ENCODE measurements around the gene STXBP1. TPM values are rescaled to one million over a fixed set of nuclear protein-coding genes. Genes with fewer than 3 reads are reported as not detected.

Gene STXBP1
- total and polyA plus RNA-seq, 4 donors: 19.2 to 65.8 (median 46.7) TPM

DNA sequence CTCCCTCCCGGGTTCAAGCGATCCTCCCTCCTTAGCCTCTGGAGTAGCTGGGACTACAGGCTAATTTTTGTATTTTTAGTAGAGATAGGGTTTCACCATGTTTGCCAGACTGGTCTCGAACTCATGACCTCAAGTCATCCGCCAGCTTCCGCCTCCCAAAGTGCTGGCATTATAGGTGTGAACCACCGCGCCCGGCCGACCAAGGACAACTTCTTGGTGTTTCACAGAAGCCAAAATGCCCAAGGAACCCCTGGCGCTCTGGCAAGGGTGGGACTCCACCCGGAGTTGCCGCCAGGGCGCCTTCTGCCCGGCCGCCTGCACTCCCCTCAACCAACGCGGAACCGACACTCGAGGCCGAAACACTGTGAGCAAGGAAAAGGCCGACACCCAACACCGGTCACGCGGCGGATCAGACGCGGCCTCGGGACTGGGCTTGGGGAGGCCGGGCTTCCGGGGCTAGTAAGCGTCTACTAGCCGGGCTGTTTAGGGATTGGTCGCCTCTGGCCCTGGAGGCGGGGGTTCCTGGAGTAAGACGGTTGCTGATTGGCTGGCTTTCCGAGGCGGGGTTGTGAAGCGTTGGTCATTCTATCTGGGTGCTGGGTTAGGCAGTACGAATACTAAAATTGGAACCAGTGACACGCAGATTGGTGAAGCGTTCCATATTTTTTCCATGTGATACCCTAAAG, 87.1 kb downstream of the STXBP1 start:
- Histone ChIP-seq H3K27me3 (ENCODE audit: control insufficient read depth in 3 of 3, insufficient read depth in 3 of 3, low read length in 2 of 3) (no peaks in the 10 kb centered on the region), H3K4me1 (ENCODE audit: control insufficient read depth in 5 of 5, insufficient read depth in 5 of 5, low read length in 5 of 5) (peaks cover 0 to 4% (median 0%) of the 10 kb centered on the region in 5 donors), H3K9me3 (ENCODE audit: control insufficient read depth in 4 of 4, insufficient read depth in 3 of 4, low read length in 3 of 4) (no peaks in the 10 kb centered on the region), H3K9ac (ENCODE audit: insufficient read depth in 1 of 2, low read length in 2 of 2) (peak overlapping the region; percentile 26 to 31), H3K27ac (ENCODE audit: low read depth in 1 of 2, low read length in 1 of 2) (peak overlapping the region; percentile 74 to 84), H3K36me3 (ENCODE audit: control insufficient read depth in 4 of 4, insufficient read depth in 4 of 4, low read length in 4 of 4) (no peaks in the 10 kb centered on the region), H3K4me3 (no peak overlapping the region)
- TF ChIP-seq, protein P1, sequence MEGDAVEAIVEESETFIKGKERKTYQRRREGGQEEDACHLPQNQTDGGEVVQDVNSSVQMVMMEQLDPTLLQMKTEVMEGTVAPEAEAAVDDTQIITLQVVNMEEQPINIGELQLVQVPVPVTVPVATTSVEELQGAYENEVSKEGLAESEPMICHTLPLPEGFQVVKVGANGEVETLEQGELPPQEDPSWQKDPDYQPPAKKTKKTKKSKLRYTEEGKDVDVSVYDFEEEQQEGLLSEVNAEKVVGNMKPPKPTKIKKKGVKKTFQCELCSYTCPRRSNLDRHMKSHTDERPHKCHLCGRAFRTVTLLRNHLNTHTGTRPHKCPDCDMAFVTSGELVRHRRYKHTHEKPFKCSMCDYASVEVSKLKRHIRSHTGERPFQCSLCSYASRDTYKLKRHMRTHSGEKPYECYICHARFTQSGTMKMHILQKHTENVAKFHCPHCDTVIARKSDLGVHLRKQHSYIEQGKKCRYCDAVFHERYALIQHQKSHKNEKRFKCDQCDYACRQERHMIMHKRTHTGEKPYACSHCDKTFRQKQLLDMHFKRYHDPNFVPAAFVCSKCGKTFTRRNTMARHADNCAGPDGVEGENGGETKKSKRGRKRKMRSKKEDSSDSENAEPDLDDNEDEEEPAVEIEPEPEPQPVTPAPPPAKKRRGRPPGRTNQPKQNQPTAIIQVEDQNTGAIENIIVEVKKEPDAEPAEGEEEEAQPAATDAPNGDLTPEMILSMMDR (IDR thresholded peaks at IDR 0.05; ENCODE audit: control extremely low read depth, extremely low read depth): no peak
- 14% methylated on average over 41 of the region's 41 CpGs for WGBS, 2 donors
- ATAC-seq (ENCODE audit: insufficient read depth, low FRiP score) (peak; percentile 99), DNase-seq (peak; percentile 97 to 98 (median 97))

DNA sequence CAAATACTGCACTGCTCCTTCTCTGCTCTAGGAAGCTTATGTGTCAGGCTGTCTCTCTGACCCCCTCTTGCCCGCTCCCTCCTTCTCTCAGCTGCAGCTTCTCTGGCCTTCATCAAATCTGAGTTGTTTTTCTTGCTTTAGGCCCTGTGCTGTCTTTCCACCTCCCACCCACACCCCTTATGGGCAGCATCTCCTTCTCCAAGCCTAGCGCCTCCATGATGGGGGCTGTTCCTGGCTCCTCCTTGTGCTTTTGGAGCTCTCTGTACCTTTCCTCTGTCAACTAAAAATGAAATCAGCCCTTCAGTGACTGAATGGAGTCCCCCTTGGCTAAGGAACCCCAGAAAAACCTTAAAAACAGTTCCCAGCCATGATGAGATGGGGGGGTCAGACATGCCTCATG, 88.1 kb downstream of the STXBP1 start:
- DNase-seq (no peak), ATAC-seq (ENCODE audit: insufficient read depth, low FRiP score) (no peak)
- TF ChIP-seq, protein P1 (IDR thresholded peaks at IDR 0.05; ENCODE audit: control extremely low read depth, extremely low read depth): no peak
- Histone ChIP-seq H3K9me3 (ENCODE audit: control insufficient read depth in 4 of 4, insufficient read depth in 3 of 4, low read length in 3 of 4) (no peaks in the 10 kb centered on the region), H3K27me3 (ENCODE audit: control insufficient read depth in 3 of 3, insufficient read depth in 3 of 3, low read length in 2 of 3) (no peaks in the 10 kb centered on the region), H3K27ac (ENCODE audit: low read depth in 1 of 2, low read length in 1 of 2) (no peak overlapping the region), H3K4me3 (no peak overlapping the region), H3K9ac (ENCODE audit: insufficient read depth in 1 of 2, low read length in 2 of 2) (no peak overlapping the region), H3K4me1 (ENCODE audit: control insufficient read depth in 5 of 5, insufficient read depth in 5 of 5, low read length in 5 of 5) (peaks cover 0 to 4% (median 0%) of the 10 kb centered on the region in 5 donors), H3K36me3 (ENCODE audit: control insufficient read depth in 4 of 4, insufficient read depth in 4 of 4, low read length in 4 of 4) (no peaks in the 10 kb centered on the region)
- WGBS, 2 donors: 99 to 100% methylated on average over 2 of the region's 2 CpGs

DNA sequence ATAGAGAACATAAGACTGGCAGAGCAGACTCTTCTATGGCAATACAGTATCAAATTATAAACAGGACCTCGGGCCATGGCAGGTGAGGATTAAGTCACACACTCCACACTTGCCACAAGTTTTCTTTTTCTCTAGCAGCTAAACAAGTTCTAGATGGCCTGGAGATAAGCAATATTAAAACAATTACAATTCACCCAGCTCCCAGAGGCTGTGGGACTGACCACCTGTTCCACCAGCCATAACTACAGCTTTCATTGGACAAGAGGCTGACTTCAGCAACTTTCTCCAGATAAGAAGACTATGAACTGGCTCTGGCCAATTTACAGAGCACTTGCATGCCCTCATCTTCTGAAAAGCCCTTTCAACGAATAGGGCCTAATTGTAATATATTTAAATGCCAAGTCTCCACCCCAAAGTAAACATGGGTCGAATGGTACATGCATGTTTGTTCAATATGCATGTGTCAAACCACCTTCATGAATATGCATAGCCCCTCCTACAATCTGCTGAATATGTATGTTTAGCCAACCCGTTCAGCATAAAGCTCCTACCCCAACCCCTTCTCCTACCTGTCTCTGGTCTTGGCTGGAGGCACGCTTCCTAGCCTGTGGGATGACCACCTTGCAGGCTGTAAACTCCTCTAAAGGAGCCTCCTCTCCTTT, 88.6 kb downstream of the STXBP1 start:
- peaks cover 0 to 9% (median 0%) of the 10 kb centered on the region in 5 donors for H3K4me1 ChIP-seq (ENCODE audit: control insufficient read depth in 5 of 5, insufficient read depth in 5 of 5, low read length in 5 of 5)

More for the DNA sequence above, 88.6 kb downstream of the STXBP1 start:
- H3K27ac ChIP-seq (ENCODE audit: low read depth in 1 of 2, low read length in 1 of 2): no peak overlapping the region
- no peaks in the 10 kb centered on the region for H3K36me3 ChIP-seq (ENCODE audit: control insufficient read depth in 4 of 4, insufficient read depth in 4 of 4, low read length in 4 of 4)
- ATAC-seq (ENCODE audit: insufficient read depth, low FRiP score): no peak
- no peaks in the 10 kb centered on the region for H3K27me3 ChIP-seq (ENCODE audit: control insufficient read depth in 3 of 3, insufficient read depth in 3 of 3, low read length in 2 of 3)
- no peak overlapping the region for H3K4me3 ChIP-seq
- 75 to 79% methylated on average over 5 of the region's 5 CpGs for WGBS, 2 donors
- TF ChIP-seq, protein P1 (IDR thresholded peaks at IDR 0.05; ENCODE audit: control extremely low read depth, extremely low read depth): no peak
- no peaks in the 10 kb centered on the region for H3K9me3 ChIP-seq (ENCODE audit: control insufficient read depth in 4 of 4, insufficient read depth in 3 of 4, low read length in 3 of 4)
- DNase-seq: no peak
- no peak overlapping the region for H3K9ac ChIP-seq (ENCODE audit: insufficient read depth in 1 of 2, low read length in 2 of 2)
